KG1 (cell line): ENCODE results near the gene CDSN.
"Not testable (repeated sequence)": the region's sequence is repeated elsewhere in the genome, so short reads cannot be mapped to it uniquely, and the experiment has no call there.

Source experiments
- DNase-seq: peaks from one replicate; lab custom pipeline; 2025; lab: John Stamatoyannopoulos, UW

CDSN gene

GRCh38 chr6:31083742-31084354 is 36.4 kb downstream of the CDSN start:
- no peak for DNase-seq

GRCh38 chr6:31081872-31082271 is 38.4 kb downstream of the CDSN start:
- DNase-seq = no peak

GRCh38 chr6:31079656-31080261 is 40.5 kb downstream of the CDSN start:
- DNase-seq = no peak

GRCh38 chr6:31076611-31077010 is 43.6 kb downstream of the CDSN start:
- DNase-seq = no peak

GRCh38 chr6:31075528-31075927 is 44.7 kb downstream of the CDSN start:
- DNase-seq = no peak

GRCh38 chr6:31074401-31074800 is 45.8 kb downstream of the CDSN start:
- no peak for DNase-seq

- DNase-seq = no peak
Measured at GRCh38 chr6:31070711-31071197, 49.5 kb downstream of the CDSN start.

- peak; percentile 18 for DNase-seq
Measured at GRCh38 chr6:31068669-31069340, 51.4 kb downstream of the CDSN start.

- not testable (repeated sequence) for DNase-seq
Measured at GRCh38 chr6:31067891-31068668, 52.2 kb downstream of the CDSN start.

- not testable (repeated sequence) for DNase-seq
Measured at GRCh38 chr6:31067028-31067427, 53.2 kb downstream of the CDSN start.

GRCh38 chr6:31065556-31065955 is 54.7 kb downstream of the CDSN start:
- DNase-seq = no peak
